Neural cell (in vitro differentiated cells): ENCODE data around the gene POU2F3. TPM values are rescaled to one million over a fixed set of nuclear protein-coding genes. Genes with fewer than 3 reads are reported as not detected.

Source experiments
- H2AFZ ChIP-seq: fragments of 200-600, 300-800 bp; sonication (generic), shearing (Covaris generic); 2 replicates; pipeline ENCODE4 v1.6.0; 2014; ENCODE audit warnings: low read depth, mild to moderate bottlenecking, antibody characterized with exemption, low read length, moderate library complexity
- H3F3A ChIP-seq: fragments of 200-600 bp; shearing (Covaris generic); 2 replicates; pipeline ENCODE4 v1.6.1; 2016; ENCODE audit warnings: mild to moderate bottlenecking, moderate library complexity, mixed read lengths, antibody characterized with exemption, low read length; ENCODE audit not compliant: insufficient read depth, poor library complexity, severe bottlenecking
- H3K27ac ChIP-seq: fragments of 200-600, 300-800 bp; sonication (generic), shearing (Covaris generic); 2 replicates; pipeline ENCODE4 v1.5.1; 2014; ENCODE audit warnings: mild to moderate bottlenecking, low read length, moderate library complexity
- H3K27me3 ChIP-seq: fragments of 300-800, 200-600 bp; sonication (generic), shearing (Covaris generic); 2 replicates; pipeline ENCODE4 v1.6.0; 2014; ENCODE audit warnings: mild to moderate bottlenecking, low read depth, low read length, moderate library complexity; ENCODE audit not compliant: insufficient read depth
- H3K36me3 ChIP-seq: fragments of 300-800, 200-600 bp; sonication (generic), shearing (Covaris generic); 2 replicates; pipeline ENCODE4 v1.5.1; 2014; ENCODE audit warnings: mild to moderate bottlenecking, antibody characterized with exemption, low read length, moderate library complexity; ENCODE audit not compliant: insufficient read depth
- H3K4me2 ChIP-seq: fragments of 300-800, 200-600 bp; sonication (generic), shearing (Covaris generic); 2 replicates; pipeline ENCODE4 v1.6.0; 2014; ENCODE audit warnings: mild to moderate bottlenecking, low read length
- H3K4me3 ChIP-seq: fragments of 300-800, 200-600 bp; sonication (generic), shearing (Covaris generic); 2 replicates; pipeline ENCODE4 v1.5.1; 2014; ENCODE audit warnings: mild to moderate bottlenecking, low read length, moderate library complexity
- H3K79me2 ChIP-seq: fragments of 200-600 bp; shearing (Covaris generic); replicated peaks from 2 replicates; pipeline ENCODE4 v1.6.0; 2014; ENCODE audit warnings: mild to moderate bottlenecking, low read length, moderate library complexity; ENCODE audit not compliant: insufficient read depth
- H3K9ac ChIP-seq: fragments of 300-800, 200-600 bp; sonication (generic), shearing (Covaris generic); 2 replicates; pipeline ENCODE4 v1.6.1; 2016; ENCODE audit warnings: mild to moderate bottlenecking, low read length, mixed read lengths
- H3K9me2 ChIP-seq: fragments of 200-600 bp; shearing (Covaris generic); 2 replicates; pipeline ENCODE4 v1.6.1; 2016; ENCODE audit warnings: mild to moderate bottlenecking, low read length, mixed read lengths; ENCODE audit not compliant: insufficient read depth
- H3K9me3 ChIP-seq: fragments of 200-600, 300-800 bp; sonication (generic), shearing (Covaris generic); 2 replicates; pipeline ENCODE4 v1.6.1; 2016; ENCODE audit warnings: mild to moderate bottlenecking, mixed run types, low read length, moderate library complexity, mixed read lengths
- H4K20me1 ChIP-seq: fragments of 200-600 bp; shearing (Covaris generic); 2 replicates; pipeline ENCODE4 v1.6.1; 2016; ENCODE audit warnings: mild to moderate bottlenecking, mixed run types; ENCODE audit not compliant: insufficient read depth
- EP300 ChIP-seq: fragments of 450-650 bp; conservative IDR thresholded peaks from 2 replicates; pipeline ENCODE4 v1.6.1; 2014; ENCODE audit warnings: antibody characterized with exemption, mild to moderate bottlenecking, moderate library complexity; ENCODE audit not compliant: poor library complexity, severe bottlenecking
- EZH2 ChIP-seq: fragments of 200-600, 300-800 bp; shearing (Covaris generic), sonication (generic); IDR thresholded peaks from 2 replicates; pipeline ENCODE4 v1.6.1; 2014; ENCODE audit warnings: antibody characterized with exemption, low read length, borderline replicate concordance, mild to moderate bottlenecking; ENCODE audit not compliant: insufficient read depth, poor library complexity, severe bottlenecking
- MXI1 ChIP-seq: fragments of 450-650 bp; conservative IDR thresholded peaks from 2 replicates; pipeline ENCODE4 v1.6.1; 2014; ENCODE audit warnings: antibody characterized with exemption, mild to moderate bottlenecking; ENCODE audit not compliant: poor library complexity, severe bottlenecking
- POLR2AphosphoS5 ChIP-seq: IDR thresholded peaks from 2 replicates; pipeline ENCODE4 v1.6.1; 2012
- RAD21 ChIP-seq: fragments of 450-650 bp; conservative IDR thresholded peaks from 2 replicates; pipeline ENCODE4 v1.6.1; 2014; ENCODE audit warnings: antibody characterized with exemption, mild to moderate bottlenecking, moderate library complexity
- REST ChIP-seq: IDR thresholded peaks from 2 replicates; pipeline ENCODE4 v1.6.1; 2012; ENCODE audit warnings: borderline replicate concordance
- SMC3 ChIP-seq: fragments of 450-650 bp; conservative IDR thresholded peaks from 2 replicates; pipeline ENCODE4 v1.6.1; 2014; ENCODE audit warnings: antibody characterized with exemption, mild to moderate bottlenecking, moderate library complexity; ENCODE audit not compliant: poor library complexity
- TAF1 ChIP-seq: IDR thresholded peaks from 2 replicates; pipeline ENCODE4 v1.6.1; 2012; ENCODE audit warnings: low read depth
- polyA plus RNA-seq: library from polyadenylated mRNA; depleted of rRNA; stranded (reverse); fragments of >200 nt; gene quantifications from 2 replicates; pipeline ENCODE4 v1.2.3, GENCODE V29; 2014
- TF ChIP-seq, protein P1 (sequence below): fragments of 450-650 bp; IDR thresholded peaks from 2 replicates; pipeline ENCODE4 v1.5.1; 2014; ENCODE audit warnings: antibody characterized with exemption, mild to moderate bottlenecking, moderate library complexity; ENCODE audit not compliant: poor library complexity, severe bottlenecking

The POU2F3 gene
- polyA plus RNA-seq, 1 donor from 2014 or later, result not detected

DNA sequence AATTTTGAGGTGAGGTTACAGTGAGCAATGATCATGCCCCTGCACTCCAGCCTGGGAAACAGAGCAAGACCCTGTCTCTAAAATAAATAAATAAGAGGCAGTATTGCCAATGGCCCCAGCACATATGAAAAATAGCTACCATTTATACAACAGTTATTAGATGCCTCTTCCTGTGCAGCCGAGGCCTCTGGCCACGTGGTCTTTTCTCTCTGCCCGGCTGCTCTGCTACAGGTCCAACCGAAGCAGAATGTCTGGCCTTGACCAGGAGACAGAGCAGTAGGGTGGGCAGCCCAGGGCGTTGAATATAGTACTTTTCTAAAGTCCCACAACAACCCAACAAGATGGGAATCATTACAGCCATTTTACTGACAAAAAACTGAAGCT, 41.5 kb upstream of the POU2F3 start:
- H3K27ac ChIP-seq, result no peak overlapping the region
- H3K79me2 ChIP-seq, result no peaks in the 10 kb centered on the region
- H3K36me3 ChIP-seq, result no peaks in the 10 kb centered on the region
- no peaks in the 10 kb centered on the region for H3F3A ChIP-seq
- H3K27me3 ChIP-seq, result no peaks in the 10 kb centered on the region
- H3K4me3 ChIP-seq, result no peak overlapping the region
- H3K9me2 ChIP-seq, result no peaks in the 10 kb centered on the region
- H3K4me2 ChIP-seq, result no peak overlapping the region
- H2AFZ ChIP-seq, result no peak overlapping the region
- no peak overlapping the region for H3K9ac ChIP-seq
- TF ChIP-seq RAD21, result no peak
- TF ChIP-seq POLR2AphosphoS5, result no peak
- TF ChIP-seq REST, result no peak
- TF ChIP-seq SMC3, result no peak
- TF ChIP-seq TAF1, result no peak
- no peaks in the 10 kb centered on the region for H3K9me3 ChIP-seq
- H4K20me1 ChIP-seq, result no peaks in the 10 kb centered on the region

GRCh38 chr11:120198787-120199469, 41.0 kb upstream of the POU2F3 start:
- TF ChIP-seq, protein P1, sequence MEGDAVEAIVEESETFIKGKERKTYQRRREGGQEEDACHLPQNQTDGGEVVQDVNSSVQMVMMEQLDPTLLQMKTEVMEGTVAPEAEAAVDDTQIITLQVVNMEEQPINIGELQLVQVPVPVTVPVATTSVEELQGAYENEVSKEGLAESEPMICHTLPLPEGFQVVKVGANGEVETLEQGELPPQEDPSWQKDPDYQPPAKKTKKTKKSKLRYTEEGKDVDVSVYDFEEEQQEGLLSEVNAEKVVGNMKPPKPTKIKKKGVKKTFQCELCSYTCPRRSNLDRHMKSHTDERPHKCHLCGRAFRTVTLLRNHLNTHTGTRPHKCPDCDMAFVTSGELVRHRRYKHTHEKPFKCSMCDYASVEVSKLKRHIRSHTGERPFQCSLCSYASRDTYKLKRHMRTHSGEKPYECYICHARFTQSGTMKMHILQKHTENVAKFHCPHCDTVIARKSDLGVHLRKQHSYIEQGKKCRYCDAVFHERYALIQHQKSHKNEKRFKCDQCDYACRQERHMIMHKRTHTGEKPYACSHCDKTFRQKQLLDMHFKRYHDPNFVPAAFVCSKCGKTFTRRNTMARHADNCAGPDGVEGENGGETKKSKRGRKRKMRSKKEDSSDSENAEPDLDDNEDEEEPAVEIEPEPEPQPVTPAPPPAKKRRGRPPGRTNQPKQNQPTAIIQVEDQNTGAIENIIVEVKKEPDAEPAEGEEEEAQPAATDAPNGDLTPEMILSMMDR, result no peak
- TF ChIP-seq TAF1, result no peak
- TF ChIP-seq EP300, result no peak
- no peak for TF ChIP-seq RAD21
- TF ChIP-seq REST, result no peak
- TF ChIP-seq EZH2, result no peak
- no peak for TF ChIP-seq MXI1
- no peak for TF ChIP-seq SMC3
- TF ChIP-seq POLR2AphosphoS5, result no peak
- Histone ChIP-seq H3F3A (no peaks in the 10 kb centered on the region), H3K27ac (no peak overlapping the region)

More at GRCh38 chr11:120198787-120199469, 41.0 kb upstream of the POU2F3 start:
- Histone ChIP-seq H2AFZ (no peak overlapping the region), H4K20me1 (no peaks in the 10 kb centered on the region), H3K4me2 (no peak overlapping the region), H3K4me3 (no peak overlapping the region), H3K9ac (no peak overlapping the region), H3K36me3 (no peaks in the 10 kb centered on the region), H3K27me3 (no peaks in the 10 kb centered on the region), H3K79me2 (no peaks in the 10 kb centered on the region), H3K9me3 (no peaks in the 10 kb centered on the region), H3K9me2 (no peaks in the 10 kb centered on the region)
